Activated T-cell treated with anti-CD3 and anti-CD28 coated beads, Interleukin-2, amount 50 U/mL, for 1 hour (primary cell): Measurements from ENCODE around the gene ATOH8.
"Not testable (repeated sequence)": the region's sequence is repeated elsewhere in the genome, so short reads cannot be mapped to it uniquely, and the experiment has no call there.

Experiments
- DNase-seq: peaks from one replicate; pipeline ENCODE4 v3.0.0-alpha.2; 2020

ATOH8 gene

GRCh38 chr2:85807756-85808155, 54.0 kb downstream of the ATOH8 start:
- no peak for DNase-seq

- DNase-seq: no peak
Observed at GRCh38 chr2:85810371-85811179, 56.8 kb downstream of the ATOH8 start.

DNA sequence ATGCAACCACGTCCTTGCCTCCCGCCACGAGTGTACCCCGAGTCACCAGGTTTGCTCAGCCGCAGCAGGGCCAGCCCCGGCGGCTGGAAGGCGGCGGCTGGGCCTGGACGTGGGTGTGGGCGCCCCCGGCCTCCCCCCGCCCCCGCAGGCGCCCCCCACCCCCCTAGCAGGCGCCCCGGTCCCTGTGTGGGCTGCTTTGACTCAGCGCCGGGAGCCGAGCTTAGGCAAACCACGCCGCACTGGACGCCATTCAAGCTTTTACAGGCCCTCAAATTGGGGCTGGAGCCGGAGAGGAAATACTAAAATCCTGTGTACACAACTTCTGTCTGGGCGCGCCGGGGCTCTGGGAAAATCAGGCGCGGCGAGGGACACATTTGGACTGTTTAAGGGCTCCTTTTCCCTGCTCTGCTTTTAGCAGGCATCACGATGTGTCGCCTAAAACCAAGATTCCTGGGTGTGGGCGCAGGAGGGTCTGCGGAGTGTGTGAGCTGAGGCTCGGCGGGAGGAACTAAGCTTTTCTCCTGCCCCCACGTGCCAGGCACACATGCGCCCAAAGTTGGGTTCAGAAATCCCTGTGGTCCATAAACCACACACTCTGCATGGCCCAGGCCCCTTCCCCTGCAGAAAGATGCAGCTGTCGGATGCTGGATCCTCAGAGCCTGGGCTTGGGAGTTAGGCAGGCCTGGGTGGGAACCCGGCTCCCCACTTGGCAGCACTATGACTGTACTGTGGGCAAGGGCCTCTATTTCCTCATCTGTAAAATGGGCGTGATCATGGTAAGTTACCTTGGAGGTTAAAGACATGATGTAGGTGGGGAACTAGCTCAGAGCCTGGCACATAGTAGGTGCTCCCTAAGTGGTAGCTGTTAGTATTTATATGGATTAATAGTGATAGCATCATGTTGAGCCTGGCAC, 57.6 kb downstream of the ATOH8 start:
- no peak for DNase-seq

DNA sequence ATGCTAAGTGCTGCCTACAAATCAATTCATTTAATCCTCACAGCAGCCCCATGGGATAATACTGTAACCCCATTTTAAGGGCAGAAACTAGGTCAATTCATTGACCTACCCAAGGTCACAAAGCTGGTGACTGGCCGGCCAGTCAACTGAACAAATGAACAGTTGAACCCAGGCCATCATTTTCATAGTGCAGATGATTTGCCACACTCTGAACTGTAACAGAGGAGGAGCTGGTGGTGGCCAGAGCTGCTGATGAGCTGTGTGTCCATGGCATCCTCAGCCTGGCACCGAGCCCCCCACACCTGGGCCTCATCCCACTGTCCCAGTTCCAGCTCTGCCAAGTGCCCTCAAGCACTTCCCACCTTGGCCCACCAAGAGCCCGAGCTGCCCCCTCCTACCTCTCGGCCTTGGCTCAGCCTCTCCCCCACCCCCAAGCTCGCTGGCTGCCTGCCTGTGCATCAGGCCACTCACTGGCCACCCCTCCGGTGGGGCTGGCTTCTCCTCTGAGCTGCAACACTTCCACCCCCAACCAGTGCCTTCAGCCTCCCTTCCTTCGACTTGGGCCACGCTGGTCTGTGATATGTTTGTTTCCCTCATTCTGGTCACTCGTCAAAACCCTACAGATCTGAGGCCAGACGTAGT, 58.4 kb downstream of the ATOH8 start:
- no peak for DNase-seq

DNA sequence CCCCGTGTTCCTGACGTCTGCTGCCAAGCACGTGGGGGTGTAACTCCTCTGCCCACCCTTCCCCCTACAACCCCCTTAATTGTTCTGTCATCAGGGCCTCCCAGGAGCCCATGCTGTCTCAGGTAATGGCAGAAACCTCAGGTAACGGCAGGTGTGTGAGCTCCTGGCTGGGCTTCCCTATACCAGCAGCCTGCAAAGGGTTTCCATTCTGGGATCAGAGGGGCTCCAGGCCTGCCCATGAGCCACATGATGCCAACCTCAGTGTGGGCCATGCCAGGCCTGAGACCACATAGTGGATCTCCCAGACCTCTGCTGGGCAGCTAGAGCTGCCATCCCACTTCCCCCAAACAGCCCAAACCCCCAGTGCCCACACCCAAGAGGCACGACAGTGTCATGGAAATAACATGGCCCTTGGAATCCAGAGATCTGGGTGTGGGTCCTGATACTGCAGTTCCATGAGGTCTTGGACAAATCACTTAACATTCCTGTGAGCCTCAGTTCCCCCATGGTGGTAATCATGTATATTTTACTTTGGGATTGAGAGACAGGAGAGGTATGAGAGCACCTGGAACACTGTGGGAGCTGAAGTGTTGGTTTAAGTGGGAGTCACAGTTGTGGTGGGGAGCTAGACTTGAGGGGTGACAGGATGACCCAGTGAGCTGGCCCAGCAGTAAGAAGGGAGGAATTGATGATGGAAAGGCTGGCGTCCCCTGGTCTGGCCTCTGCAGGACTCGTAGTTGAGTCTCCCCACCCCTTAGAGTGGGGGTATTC, 59.6 kb downstream of the ATOH8 start:
- DNase-seq: no peak

DNA sequence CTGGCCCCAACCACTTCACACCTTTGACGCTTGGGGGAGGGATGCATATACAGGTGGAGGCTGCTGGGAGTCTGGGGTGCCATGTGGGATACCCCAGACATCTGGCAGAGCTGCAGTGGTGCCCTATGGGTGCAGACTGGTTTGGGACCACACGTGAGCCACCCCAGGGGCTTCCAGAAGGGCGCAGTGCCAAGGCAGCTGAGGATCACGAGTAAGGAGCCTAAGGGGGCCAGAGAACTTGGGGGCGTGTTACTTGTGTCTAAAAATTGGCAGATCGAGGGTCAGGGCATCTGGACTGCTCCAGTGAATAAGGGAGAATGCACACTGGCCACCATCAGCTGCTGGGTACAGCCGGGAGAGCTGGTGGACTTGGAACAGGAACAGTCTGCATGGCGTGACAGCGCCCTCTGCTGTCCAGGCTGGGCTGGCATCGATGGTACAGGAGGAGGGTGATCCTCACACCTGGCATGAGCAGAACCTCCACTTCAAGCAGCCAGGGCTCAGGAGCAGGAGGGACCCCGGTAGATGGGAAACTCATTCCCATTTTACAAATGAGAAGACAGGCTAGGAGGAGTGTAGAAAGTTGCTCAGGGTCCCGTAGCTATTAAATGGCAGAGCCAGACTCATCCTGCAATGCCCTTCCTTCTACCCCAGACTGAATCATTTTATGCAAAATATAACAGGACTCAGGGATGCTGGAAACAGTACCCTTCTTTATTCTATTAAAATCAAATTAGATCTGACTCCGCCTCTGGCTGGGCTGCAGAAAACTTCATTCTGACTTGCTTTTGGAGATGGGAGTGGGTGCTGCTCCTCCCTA, 60.4 kb downstream of the ATOH8 start:
- DNase-seq: peak; percentile 82

- DNase-seq: no peak
Observed at GRCh38 chr2:85814802-85815550, 61.2 kb downstream of the ATOH8 start.

DNA sequence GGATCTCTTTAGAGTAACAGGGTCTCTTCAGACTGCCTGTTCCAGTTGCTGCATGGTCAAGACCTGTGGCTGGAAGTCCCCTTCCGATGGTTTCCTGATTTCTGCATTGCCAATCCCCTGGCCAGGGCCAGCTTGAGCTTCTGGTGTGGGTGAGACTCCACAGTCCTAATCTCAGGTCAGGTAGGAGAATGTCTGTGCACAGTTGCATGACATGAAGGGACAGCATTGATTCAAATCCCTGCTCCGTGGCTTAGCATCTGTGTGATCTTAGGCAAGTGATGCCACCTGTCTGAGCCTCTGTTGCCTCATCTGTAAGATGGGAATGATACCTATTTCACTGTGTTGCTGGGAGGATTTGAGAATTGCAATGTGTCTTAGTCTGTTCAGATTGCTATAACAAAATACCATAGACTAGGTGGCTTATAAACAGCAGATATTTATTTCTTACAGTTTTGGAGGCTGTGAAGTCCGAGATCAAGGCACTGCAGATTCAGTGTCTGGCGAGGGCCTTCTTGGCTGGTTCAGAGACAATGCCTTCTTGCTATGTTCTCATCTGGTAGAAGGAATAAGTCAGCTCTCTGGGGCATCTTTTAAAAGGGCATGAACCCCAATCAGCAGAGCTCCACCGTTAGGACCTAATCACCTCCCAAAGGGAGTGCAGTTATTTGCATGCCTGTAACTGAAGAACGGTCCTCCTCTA, 66.2 kb downstream of the ATOH8 start:
- no peak for DNase-seq

DNA sequence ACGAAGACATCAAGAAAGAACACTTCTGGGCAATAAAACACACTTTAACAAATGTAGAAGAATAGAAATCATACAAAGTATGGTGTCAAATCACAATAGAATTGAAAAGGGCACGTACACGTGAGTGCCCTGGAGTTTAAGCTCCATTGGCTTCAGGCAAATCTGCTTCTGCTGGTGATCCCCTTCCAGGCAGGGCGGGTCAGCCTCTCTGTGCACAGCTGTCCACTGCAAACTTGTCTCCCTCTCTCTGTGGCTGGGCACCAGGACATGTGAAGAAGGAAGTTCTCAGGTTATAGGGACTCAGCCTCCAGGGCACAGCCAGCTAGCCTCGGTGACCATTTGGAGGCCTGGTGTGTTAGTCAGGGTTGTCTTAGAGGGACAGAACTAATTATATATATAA, 69.0 kb downstream of the ATOH8 start:
- DNase-seq: no peak

DNA sequence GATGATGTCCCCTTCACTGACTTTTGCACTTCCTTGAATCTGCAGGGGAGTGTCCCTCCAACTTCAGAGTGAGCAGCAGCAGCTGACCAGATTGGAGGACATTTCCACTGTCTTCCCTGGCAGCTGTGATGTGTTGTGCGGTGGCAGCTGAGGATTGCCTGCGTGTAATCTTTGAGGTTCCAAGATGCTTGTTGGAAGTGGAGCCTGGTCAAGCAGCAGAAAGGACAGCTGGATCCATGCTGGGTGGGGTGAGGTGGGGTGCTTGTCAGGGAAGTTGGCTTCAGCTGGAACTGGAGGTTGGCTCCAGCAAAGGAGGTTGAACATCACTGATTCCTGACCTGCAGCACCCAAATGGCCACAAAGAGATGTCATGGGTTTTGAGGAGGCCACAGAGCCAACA, 70.2 kb downstream of the ATOH8 start:
- no peak for DNase-seq

- DNase-seq: peak; percentile 87
Observed at GRCh38 chr2:85826990-85827878, 73.4 kb downstream of the ATOH8 start.

DNA sequence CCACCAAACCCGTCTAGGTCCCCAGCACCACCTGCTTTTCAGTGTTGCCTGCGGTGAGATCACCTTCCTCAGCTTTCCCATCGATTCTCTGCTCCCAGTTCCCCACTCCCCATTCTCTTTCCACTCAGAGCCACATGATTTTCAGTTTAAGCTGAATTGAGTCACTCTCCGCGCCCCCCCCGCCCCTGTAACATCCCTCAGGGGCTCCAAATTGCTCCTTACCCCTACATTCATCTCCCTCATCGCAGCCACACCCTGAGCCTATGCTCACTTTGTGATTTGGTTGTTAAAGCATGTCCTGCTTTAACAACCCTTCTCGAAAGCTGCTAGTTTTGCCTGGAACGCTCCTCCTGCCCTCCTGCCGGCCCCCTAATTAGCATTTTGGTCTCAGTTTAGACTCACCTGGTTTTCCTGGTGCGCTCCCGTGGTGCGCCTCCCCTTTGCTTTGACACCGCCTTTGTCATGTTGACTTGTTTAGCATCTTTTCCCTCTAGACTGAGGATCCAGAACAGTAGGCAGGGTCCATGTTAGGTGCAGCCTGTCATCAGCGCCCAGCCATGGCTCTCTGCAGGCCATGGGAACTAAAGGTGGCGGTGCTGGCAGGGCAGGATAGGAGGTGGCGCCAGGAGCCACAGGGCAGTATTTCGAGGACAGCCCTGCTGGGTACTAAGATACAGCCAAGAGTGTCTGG, 74.2 kb downstream of the ATOH8 start:
- DNase-seq: no peak

- no peak for DNase-seq
Observed at GRCh38 chr2:85828725-85829124, 74.9 kb downstream of the ATOH8 start.

DNA sequence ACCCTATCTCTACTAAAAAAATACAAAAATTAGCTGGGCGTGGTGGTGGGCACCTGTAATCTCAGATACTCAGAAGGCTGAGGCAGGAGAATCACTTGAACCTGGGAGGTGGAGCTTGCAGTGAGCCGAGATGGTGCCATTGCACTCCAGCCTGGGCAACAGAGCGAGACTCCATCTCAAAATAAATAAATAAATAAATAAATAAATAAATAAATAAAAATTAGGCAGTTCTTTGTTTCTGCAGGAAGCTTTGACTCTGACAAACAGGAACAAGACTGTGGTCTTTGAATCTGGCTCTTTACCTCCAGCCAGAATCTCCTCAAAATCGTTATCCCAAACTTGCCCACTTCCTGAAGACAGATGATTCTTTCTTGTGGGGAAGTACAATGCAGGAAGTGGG, 75.6 kb downstream of the ATOH8 start:
- not testable (repeated sequence) for DNase-seq

GRCh38 chr2:85830645-85831044, 76.9 kb downstream of the ATOH8 start:
- no peak for DNase-seq

DNA sequence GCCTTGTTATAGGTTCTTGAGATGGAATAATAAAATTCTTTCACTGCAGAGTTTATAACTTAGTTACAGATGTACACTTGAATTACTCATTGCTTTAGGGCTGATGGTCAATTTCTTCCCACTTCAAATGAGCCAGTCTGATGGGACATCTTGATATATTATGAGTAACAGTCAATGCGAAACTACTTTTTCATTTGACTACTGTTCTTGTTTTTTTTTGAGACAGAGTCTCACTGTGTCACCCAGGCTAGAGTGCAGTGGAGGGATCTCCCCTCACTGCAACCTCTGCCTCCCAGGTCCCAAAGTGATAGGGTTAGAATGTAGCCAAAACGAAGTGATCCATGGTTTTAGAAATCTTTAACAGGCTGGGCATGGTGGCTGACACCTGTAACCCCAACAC, 77.9 kb downstream of the ATOH8 start:
- no peak for DNase-seq

GRCh38 chr2:85834466-85834865, 80.7 kb downstream of the ATOH8 start:
- DNase-seq: no peak
